Measurements from ENCODE around the gene SLC25A11.
A peak's percentile ranks its signal among the peaks of the same experiment; 100 is the strongest.
"Not testable (repeated sequence)": the region's sequence is repeated elsewhere in the genome, so short reads cannot be mapped to it uniquely, and the experiment has no call there.

SLC25A11 gene

DNA sequence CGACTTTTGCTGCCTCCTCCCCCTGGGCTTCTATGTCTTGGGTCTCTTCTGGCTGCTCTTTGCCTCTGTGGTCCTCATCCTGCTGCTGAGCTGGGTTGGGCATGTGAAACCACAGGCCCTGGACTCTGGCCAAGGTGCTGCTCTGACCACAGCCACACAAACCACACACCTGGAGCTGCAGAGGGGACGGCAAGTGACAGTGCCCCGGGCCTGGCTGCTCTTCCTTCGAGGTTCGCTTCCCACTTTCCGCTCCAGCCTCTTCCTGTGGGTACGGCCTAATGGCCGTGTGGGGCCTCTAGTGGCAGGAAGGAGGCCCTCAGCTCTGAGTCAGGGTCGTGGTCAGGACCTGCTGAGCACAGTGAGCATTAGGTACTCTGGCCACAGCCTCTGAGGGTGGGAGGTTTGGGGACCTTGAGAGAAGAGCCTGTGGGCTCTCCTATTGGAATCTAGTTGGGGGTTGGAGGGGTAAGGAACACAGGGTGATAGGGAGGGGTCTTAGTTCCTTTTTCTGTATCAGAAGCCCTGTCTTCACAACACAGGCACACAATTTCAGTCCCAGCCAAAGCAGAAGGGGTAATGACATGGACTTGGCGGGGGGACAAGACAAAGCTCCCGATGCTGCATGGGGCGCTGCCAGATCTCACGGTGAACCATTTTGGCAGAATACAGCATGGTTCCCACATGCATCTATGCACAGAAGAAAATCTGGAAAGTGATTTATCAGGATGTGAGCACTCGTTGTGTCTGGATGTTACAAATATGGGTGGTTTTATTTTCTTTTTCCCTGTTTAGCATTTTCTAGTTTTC, 5.5 kb downstream of the SLC25A11 start:
- peak; percentile 63 for TF ChIP-seq CTCF (IDR thresholded peaks at IDR 0.05; ENCODE audit: low read depth, low read length, missing control alignments)
- in situ Hi-C loops (cut with HindIII; ENCODE audit: low sequenced_read_pairs), result no loop called here
- H3K4me3 ChIP-seq (ENCODE audit: low read depth, low read length), result no peak overlapping the region
- DNase-seq (ENCODE audit: low read depth), result no peak

- no peak for TF ChIP-seq CTCF (IDR thresholded peaks at IDR 0.05; ENCODE audit: low read depth, low read length, missing control alignments)
- in situ Hi-C loops (cut with HindIII; ENCODE audit: low sequenced_read_pairs), result no loop called here
- DNase-seq (ENCODE audit: low read depth), result no peak
- no peak overlapping the region for H3K4me3 ChIP-seq (ENCODE audit: low read depth, low read length)
Observed at GRCh38 chr17:4933646-4934045, 6.2 kb downstream of the SLC25A11 start.

DNA sequence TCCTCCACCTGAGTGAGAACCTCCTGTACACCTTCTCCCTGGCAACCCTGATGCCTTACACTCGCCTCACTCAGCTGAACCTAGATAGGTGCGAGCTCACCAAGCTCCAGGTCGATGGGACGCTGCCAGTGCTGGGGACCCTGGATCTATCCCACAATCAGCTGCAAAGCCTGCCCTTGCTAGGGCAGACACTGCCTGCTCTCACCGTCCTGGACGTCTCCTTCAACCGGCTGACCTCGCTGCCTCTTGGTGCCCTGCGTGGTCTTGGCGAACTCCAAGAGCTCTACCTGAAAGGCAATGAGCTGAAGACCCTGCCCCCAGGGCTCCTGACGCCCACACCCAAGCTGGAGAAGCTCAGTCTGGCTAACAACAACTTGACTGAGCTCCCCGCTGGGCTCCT, 7.1 kb downstream of the SLC25A11 start:
- H3K4me3 ChIP-seq (ENCODE audit: low read depth, low read length), result no peak overlapping the region
- in situ Hi-C loops (cut with HindIII; ENCODE audit: low sequenced_read_pairs), result no loop called here
- no peak for DNase-seq (ENCODE audit: low read depth)
- no peak for TF ChIP-seq CTCF (IDR thresholded peaks at IDR 0.05; ENCODE audit: low read depth, low read length, missing control alignments)

DNA sequence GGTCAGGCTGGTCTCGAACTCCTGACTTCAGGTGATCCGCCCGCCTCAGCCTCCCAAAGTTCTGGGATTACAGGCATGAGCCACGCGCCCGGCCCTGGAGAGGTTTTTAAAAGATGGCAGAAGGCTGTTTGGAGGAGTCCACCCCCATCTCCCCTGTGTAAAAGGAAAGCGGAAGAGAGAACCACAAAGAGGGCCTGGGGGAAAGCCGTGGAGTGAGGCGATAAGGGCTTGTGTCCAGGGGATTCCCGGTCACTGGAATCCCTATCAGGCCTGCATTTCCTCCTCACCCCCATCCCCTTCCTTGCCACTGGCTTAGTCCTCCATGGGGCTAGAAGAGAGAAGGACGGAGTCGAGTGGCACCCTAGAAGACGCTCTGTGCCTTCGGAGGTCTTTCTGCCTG, 7.9 kb downstream of the SLC25A11 start, which contains the start of gene GP1BA:
TSS of gene GP1BA (plus strand) at position 315 of the 400 bp plus-strand sequence. CDS start 328 bp downstream, outside the sequence.
- DNase-seq (ENCODE audit: low read depth), result no peak
- TF ChIP-seq CTCF (IDR thresholded peaks at IDR 0.05; ENCODE audit: low read depth, low read length, missing control alignments), result no peak
- no peak within 1 kb of the TSS for H3K4me3 ChIP-seq (ENCODE audit: low read depth, low read length)
- in situ Hi-C loops (cut with HindIII; ENCODE audit: low sequenced_read_pairs), result no loop called here

- no peak overlapping the region for H3K4me3 ChIP-seq (ENCODE audit: low read depth, low read length)
- no peak for TF ChIP-seq CTCF (IDR thresholded peaks at IDR 0.05; ENCODE audit: low read depth, low read length, missing control alignments)
- no peak for DNase-seq (ENCODE audit: low read depth)
- in situ Hi-C loops (cut with HindIII; ENCODE audit: low sequenced_read_pairs), result no loop called here
Observed at GRCh38 chr17:4928881-4929280, 11.0 kb downstream of the SLC25A11 start.

DNA sequence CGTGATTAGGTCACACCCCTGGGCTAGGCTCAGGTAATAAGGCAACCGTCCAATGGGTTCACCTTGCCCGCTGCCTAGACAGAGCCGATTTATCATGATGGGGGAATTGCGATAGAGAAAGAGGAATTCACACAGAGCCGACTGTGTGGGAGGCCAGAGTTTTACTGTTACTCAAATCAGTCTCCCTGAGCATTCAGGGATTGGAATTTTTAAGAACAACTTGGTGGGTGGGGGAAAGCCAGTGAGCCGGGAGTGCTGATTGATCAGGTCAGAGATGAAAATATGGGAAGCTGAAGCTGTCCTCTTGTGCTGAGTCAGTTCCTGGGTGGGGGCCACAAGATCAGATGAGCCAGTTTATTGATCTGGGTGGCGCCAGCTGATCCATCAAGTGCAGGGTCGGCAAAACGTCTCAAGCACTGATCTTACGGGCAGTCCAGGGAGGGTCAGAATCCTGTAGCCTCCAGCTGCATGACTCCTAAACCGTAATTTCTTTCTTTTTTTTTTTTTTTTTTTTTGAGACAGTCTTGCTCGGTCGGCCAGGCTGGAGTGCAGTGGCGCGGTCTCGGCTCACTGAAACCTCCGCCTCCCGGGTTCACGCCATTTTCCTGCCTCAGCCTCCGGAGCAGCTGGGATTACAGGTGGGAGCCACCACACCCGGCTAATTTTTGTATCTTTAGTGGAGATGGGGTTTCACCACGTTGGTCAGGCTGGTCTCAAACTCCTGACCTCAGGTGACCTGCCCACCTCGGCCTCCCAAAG, 13.1 kb downstream of the SLC25A11 start:
- in situ Hi-C loops (cut with HindIII; ENCODE audit: low sequenced_read_pairs); H3K4me3 ChIP-seq (ENCODE audit: low read depth, low read length); DNase-seq (ENCODE audit: low read depth): not testable (repeated sequence)

- H3K4me3 ChIP-seq (ENCODE audit: low read depth, low read length), result no peak overlapping the region
- in situ Hi-C loops (cut with HindIII; ENCODE audit: low sequenced_read_pairs), result no loop called here
- no peak for DNase-seq (ENCODE audit: low read depth)
- TF ChIP-seq CTCF (IDR thresholded peaks at IDR 0.05; ENCODE audit: low read depth, low read length, missing control alignments), result no peak
Observed at GRCh38 chr17:4921320-4921719, 18.5 kb downstream of the SLC25A11 start.

All from astrocyte of the cerebellum (primary cell).